ENCODE results near the gene CLASP2. TPM values are rescaled to one million over a fixed set of nuclear protein-coding genes. Genes with fewer than 3 reads are reported as not detected.
A peak's percentile ranks its signal among the peaks of the same experiment; 100 is the strongest.

The CLASP2 gene
- total and polyA plus RNA-seq, 7 experiments from 2014 or later = 7.4 to 83.8 (median 70.5) TPM

DNA sequence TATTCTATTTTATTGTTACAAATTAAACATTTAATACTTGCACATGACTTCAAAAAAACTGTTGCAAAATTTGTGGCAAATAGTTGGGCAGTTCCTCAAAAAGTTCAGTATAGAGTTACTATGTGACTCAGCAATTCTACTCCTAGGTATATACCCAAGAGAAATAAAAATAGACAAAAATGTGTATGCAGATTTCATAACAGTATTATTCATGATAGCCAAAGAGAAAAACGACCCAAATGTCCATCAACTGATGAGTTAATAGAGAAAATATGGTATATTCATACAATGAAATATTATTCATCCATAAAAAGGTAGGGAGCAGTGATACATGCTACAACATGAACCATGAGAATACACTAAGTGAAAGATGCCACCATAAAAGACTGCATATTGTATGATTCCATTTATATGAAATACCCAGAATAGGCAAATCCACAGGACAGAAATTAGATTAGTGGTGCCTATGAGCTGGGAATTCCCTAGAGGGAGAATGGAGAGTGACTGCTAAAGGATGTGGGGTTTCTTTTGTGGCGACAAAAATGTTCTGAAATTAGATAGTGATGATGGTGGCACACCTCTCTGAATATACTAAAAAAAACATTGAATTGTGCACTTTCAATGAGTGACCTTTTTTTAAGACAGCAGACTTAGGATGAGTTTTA, 31.6 kb upstream of the CLASP2 start:
- DNase-seq = no peak
- Histone ChIP-seq H3K9me3 (ENCODE audit: control insufficient read depth in 2 of 3, low read length in 3 of 3) (no peaks in the 10 kb centered on the region), H3K4me3 (ENCODE audit: low read length) (no peak overlapping the region), H3K36me3 (ENCODE audit: control insufficient read depth in 2 of 3, insufficient read depth in 3 of 3, low read length in 3 of 3) (no peaks in the 10 kb centered on the region), H3K27ac (ENCODE audit: low read depth, low read length) (no peak overlapping the region), H3K4me1 (ENCODE audit: control insufficient read depth in 2 of 2, insufficient read depth in 2 of 2, low read length in 2 of 2) (no peaks in the 10 kb centered on the region), H3K27me3 (ENCODE audit: control insufficient read depth in 2 of 2, insufficient read depth in 2 of 2, low read length in 2 of 2) (no peaks in the 10 kb centered on the region)
- intact Hi-C loops (cut with micrococcal nuclease) = no loop called here
- peaks cover 0 to 3% (median 0%) of the 10 kb centered on the region in 7 donors for H3K4me1 Mint-ChIP-seq
- CTCF ChIA-PET = no interaction called here
- POLR2A ChIA-PET = no interaction called here
- H3K4me3 Mint-ChIP-seq = no peak overlapping the region
- H3K36me3 Mint-ChIP-seq = peaks cover 0 to 6% (median 0%) of the 10 kb centered on the region in 5 donors
- H3K27me3 Mint-ChIP-seq = peaks cover 0 to 9% (median 2%) of the 10 kb centered on the region in 5 donors
- H3K9me3 Mint-ChIP-seq = peaks cover 0 to 12% (median 6%) of the 10 kb centered on the region in 11 donors
- peak; percentile 34 for ATAC-seq
- H3K27ac Mint-ChIP-seq = no peak overlapping the region

DNA sequence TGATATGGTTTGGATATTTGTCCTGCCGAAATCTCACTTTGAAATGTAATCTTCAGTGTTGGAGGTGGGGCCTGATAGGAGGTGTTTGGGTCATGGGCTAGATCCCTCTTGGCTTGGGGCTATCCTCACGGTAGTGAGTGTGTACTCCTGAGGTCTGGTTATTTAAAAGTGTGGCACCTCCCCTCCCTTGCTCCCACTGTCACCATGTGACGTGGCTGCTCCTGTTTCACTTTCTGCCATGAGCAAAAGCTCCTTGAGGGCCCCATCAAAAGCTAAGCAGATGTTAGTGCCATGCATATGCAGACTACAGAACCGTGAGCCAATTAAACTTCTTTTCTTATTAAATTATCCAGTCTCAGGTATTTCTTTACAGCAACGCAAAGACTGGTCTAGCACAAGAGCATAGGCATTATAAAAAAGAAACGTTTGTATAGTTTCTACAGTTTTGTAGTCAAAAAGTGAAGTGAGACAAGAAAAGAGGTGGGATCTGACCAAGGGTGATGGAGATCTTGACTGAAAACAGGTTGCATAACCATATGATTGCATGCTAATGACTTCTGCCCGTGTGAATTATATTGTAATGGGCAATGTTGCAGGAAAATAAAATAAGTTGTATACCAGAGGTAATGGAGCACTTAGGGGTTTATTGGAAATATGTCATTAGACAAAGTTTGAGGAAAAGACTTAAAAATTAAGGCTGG, 28.5 kb upstream of the CLASP2 start:
- H3K4me3 Mint-ChIP-seq = no peak overlapping the region
- Histone ChIP-seq H3K4me1 (ENCODE audit: control insufficient read depth in 2 of 2, insufficient read depth in 2 of 2, low read length in 2 of 2) (no peaks in the 10 kb centered on the region), H3K9me3 (ENCODE audit: control insufficient read depth in 2 of 3, low read length in 3 of 3) (no peaks in the 10 kb centered on the region), H3K4me3 (ENCODE audit: low read length) (no peak overlapping the region), H3K27ac (ENCODE audit: low read depth, low read length) (no peak overlapping the region), H3K36me3 (ENCODE audit: control insufficient read depth in 2 of 3, insufficient read depth in 3 of 3, low read length in 3 of 3) (no peaks in the 10 kb centered on the region), H3K27me3 (ENCODE audit: control insufficient read depth in 2 of 2, insufficient read depth in 2 of 2, low read length in 2 of 2) (no peaks in the 10 kb centered on the region)
- H3K4me1 Mint-ChIP-seq = peaks cover 0 to 3% (median 0%) of the 10 kb centered on the region in 7 donors
- ChIA-PET CTCF (no interaction called here), POLR2A (no interaction called here)
- no peak for DNase-seq
- no peak for ATAC-seq
- no peak overlapping the region for H3K27ac Mint-ChIP-seq
- H3K36me3 Mint-ChIP-seq = no peaks in the 10 kb centered on the region
- H3K27me3 Mint-ChIP-seq = peaks cover 6 to 20% (median 16%) of the 10 kb centered on the region in 5 donors
- intact Hi-C loops (cut with micrococcal nuclease) = no loop called here
- no peaks in the 10 kb centered on the region for H3K9me3 Mint-ChIP-seq

DNA sequence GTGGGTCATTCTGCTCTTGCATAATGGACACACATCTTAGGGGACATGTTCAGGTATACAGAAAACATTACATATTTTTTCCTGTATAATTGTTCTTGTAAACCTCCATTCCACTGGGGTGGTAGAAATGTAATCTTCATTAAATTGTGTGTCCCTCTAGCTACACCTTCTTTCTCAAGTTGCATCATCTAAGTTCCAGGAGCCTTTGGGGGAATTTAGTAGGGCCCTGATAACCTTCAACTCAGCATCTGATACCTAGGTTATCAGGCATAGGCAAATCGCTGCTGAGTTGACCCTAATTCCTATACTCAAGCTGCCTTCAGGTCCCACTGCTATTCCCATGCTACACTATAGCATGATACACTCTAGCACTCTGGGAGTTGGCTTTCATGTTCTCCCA, 19.1 kb upstream of the CLASP2 start:
- Histone ChIP-seq H3K27ac (ENCODE audit: low read depth, low read length) (no peak overlapping the region), H3K9me3 (ENCODE audit: control insufficient read depth in 2 of 3, low read length in 3 of 3) (peaks cover 0 to 4% (median 0%) of the 10 kb centered on the region in 3 experiments), H3K36me3 (ENCODE audit: control insufficient read depth in 2 of 3, insufficient read depth in 3 of 3, low read length in 3 of 3) (no peaks in the 10 kb centered on the region), H3K4me1 (ENCODE audit: control insufficient read depth in 2 of 2, insufficient read depth in 2 of 2, low read length in 2 of 2) (no peaks in the 10 kb centered on the region), H3K4me3 (ENCODE audit: low read length) (no peak overlapping the region), H3K27me3 (ENCODE audit: control insufficient read depth in 2 of 2, insufficient read depth in 2 of 2, low read length in 2 of 2) (no peaks in the 10 kb centered on the region)
- CTCF ChIA-PET = no interaction called here
- POLR2A ChIA-PET = no interaction called here
- peaks cover 0 to 3% (median 0%) of the 10 kb centered on the region in 5 donors for H3K36me3 Mint-ChIP-seq
- H3K27ac Mint-ChIP-seq = no peak overlapping the region
- peaks cover 0 to 9% (median 4%) of the 10 kb centered on the region in 11 donors for H3K9me3 Mint-ChIP-seq
- H3K4me1 Mint-ChIP-seq = no peaks in the 10 kb centered on the region
- ATAC-seq (no peak), DNase-seq (no peak)
- H3K4me3 Mint-ChIP-seq = no peak overlapping the region
- intact Hi-C loops (cut with micrococcal nuclease) = no loop called here
- H3K27me3 Mint-ChIP-seq = peaks cover 3 to 31% (median 16%) of the 10 kb centered on the region in 5 donors

DNA sequence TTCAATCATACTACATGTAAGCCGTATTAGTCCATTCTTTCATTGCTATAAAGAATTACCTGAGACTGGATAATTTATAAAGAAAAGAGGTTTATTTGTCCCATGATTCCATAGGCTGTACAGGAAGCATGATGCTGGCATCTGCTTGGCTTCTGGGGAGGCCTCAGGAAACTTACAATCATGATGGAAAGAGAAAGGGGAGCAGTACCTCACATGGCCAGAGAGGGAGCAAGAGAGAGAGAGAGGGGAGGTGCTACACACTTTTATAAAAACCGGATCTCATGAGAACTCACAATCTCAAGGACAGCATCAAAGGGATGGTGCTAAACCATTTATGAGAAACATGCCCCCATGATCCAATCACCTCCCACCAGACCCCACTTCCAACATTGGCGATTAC, 14.3 kb upstream of the CLASP2 start:
- H3K9me3 Mint-ChIP-seq = peaks cover 0 to 14% (median 7%) of the 10 kb centered on the region in 11 donors
- no peak overlapping the region for H3K4me3 ChIP-seq (ENCODE audit: low read length)
- H3K36me3 ChIP-seq (ENCODE audit: control insufficient read depth in 2 of 3, insufficient read depth in 3 of 3, low read length in 3 of 3) = no peaks in the 10 kb centered on the region
- H3K4me1 Mint-ChIP-seq = no peaks in the 10 kb centered on the region
- no peaks in the 10 kb centered on the region for H3K27me3 ChIP-seq (ENCODE audit: control insufficient read depth in 2 of 2, insufficient read depth in 2 of 2, low read length in 2 of 2)
- peaks cover 0 to 18% (median 12%) of the 10 kb centered on the region in 5 donors for H3K27me3 Mint-ChIP-seq
- H3K27ac Mint-ChIP-seq = no peak overlapping the region
- intact Hi-C loops (cut with micrococcal nuclease) = no loop called here
- peaks cover 0 to 4% (median 0%) of the 10 kb centered on the region in 3 experiments for H3K9me3 ChIP-seq (ENCODE audit: control insufficient read depth in 2 of 3, low read length in 3 of 3)
- peaks cover 0 to 6% (median 0%) of the 10 kb centered on the region in 5 donors for H3K36me3 Mint-ChIP-seq
- POLR2A ChIA-PET = no interaction called here
- no peak overlapping the region for H3K27ac ChIP-seq (ENCODE audit: low read depth, low read length)
- peak; percentile 46 for ATAC-seq
- no peak for DNase-seq
- no peaks in the 10 kb centered on the region for H3K4me1 ChIP-seq (ENCODE audit: control insufficient read depth in 2 of 2, insufficient read depth in 2 of 2, low read length in 2 of 2)
- CTCF ChIA-PET = no interaction called here
- no peak overlapping the region for H3K4me3 Mint-ChIP-seq

DNA sequence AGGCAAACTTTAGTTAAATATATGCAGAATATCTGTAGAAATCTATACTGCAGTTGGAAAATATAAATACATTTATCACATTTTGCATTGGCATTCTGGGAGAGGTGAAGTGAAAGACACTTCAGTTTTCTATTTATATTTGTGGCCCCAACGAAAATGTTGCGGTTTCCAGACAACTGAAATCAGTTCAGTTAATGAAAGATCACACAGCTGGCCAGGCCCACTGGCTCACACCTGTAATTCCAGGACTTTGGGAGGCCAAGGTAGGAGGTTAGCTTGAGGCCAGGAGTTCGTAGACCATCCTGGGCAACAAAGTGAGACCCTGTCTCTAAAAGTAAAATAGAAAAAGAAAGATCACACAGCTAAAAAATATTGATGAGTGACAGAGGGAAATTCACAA, 11.9 kb upstream of the CLASP2 start:
- Histone ChIP-seq H3K27ac (ENCODE audit: low read depth, low read length) (no peak overlapping the region), H3K27me3 (ENCODE audit: control insufficient read depth in 2 of 2, insufficient read depth in 2 of 2, low read length in 2 of 2) (no peaks in the 10 kb centered on the region), H3K4me3 (ENCODE audit: low read length) (no peak overlapping the region), H3K36me3 (ENCODE audit: control insufficient read depth in 2 of 3, insufficient read depth in 3 of 3, low read length in 3 of 3) (no peaks in the 10 kb centered on the region), H3K4me1 (ENCODE audit: control insufficient read depth in 2 of 2, insufficient read depth in 2 of 2, low read length in 2 of 2) (no peaks in the 10 kb centered on the region), H3K9me3 (ENCODE audit: control insufficient read depth in 2 of 3, low read length in 3 of 3) (peaks cover 0 to 4% (median 0%) of the 10 kb centered on the region in 3 experiments)
- ChIA-PET POLR2A (interaction anchor here (0.6 kb wide), 1 partner anchor 292 kb away, joined by 3 read pairs; no protein-coding TSS in a partner anchor), CTCF (interaction anchor here (0.8 kb wide), 1 partner anchor 13 kb away, joined by 3 read pairs; no protein-coding TSS in a partner anchor)
- no peak overlapping the region for H3K4me3 Mint-ChIP-seq
- no peak for DNase-seq
- peaks cover 0 to 11% (median 3%) of the 10 kb centered on the region in 5 donors for H3K27me3 Mint-ChIP-seq
- no peak for ATAC-seq
- no peaks in the 10 kb centered on the region for H3K4me1 Mint-ChIP-seq
- H3K9me3 Mint-ChIP-seq = peaks cover 0 to 14% (median 7%) of the 10 kb centered on the region in 11 donors
- peaks cover 0 to 6% (median 0%) of the 10 kb centered on the region in 5 donors for H3K36me3 Mint-ChIP-seq
- intact Hi-C loops (cut with micrococcal nuclease) = no loop called here
- H3K27ac Mint-ChIP-seq = no peak overlapping the region

DNA sequence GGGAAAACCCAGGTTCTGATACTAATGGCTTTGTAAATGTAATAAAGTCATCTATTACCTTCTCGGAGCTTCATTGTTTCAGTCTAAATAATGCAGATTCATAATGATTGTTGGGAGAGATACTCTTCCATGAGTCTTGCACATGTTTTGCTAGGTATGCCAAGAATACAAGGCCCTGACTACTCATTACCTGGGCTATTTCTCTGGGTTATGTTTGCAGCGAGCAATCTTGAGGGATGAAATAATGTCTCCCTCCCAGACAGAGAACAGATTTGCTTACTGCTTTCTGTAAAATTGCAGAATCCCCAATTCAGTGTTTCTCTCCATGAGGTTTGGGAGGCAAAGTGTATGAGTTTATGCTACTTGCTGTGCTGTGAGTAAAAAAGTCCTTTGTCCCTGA, 6.2 kb upstream of the CLASP2 start:
- DNase-seq = no peak
- intact Hi-C loops (cut with micrococcal nuclease) = no loop called here
- ChIA-PET CTCF (no interaction called here), POLR2A (no interaction called here)
- Histone ChIP-seq H3K4me1 (ENCODE audit: control insufficient read depth in 2 of 2, insufficient read depth in 2 of 2, low read length in 2 of 2) (peaks cover 0 to under 1% of the 10 kb centered on the region in 2 donors), H3K27ac (ENCODE audit: low read depth, low read length) (no peak overlapping the region), H3K36me3 (ENCODE audit: control insufficient read depth in 2 of 3, insufficient read depth in 3 of 3, low read length in 3 of 3) (no peaks in the 10 kb centered on the region), H3K27me3 (ENCODE audit: control insufficient read depth in 2 of 2, insufficient read depth in 2 of 2, low read length in 2 of 2) (no peaks in the 10 kb centered on the region), H3K4me3 (ENCODE audit: low read length) (no peak overlapping the region), H3K9me3 (ENCODE audit: control insufficient read depth in 2 of 3, low read length in 3 of 3) (no peaks in the 10 kb centered on the region)
- H3K36me3 Mint-ChIP-seq = no peaks in the 10 kb centered on the region
- ATAC-seq = no peak
- H3K27me3 Mint-ChIP-seq = peaks cover 0 to 14% (median under 1%) of the 10 kb centered on the region in 5 donors
- H3K27ac Mint-ChIP-seq = no peak overlapping the region
- peaks cover 0 to 7% (median 5%) of the 10 kb centered on the region in 7 donors for H3K4me1 Mint-ChIP-seq
- no peaks in the 10 kb centered on the region for H3K9me3 Mint-ChIP-seq
- no peak overlapping the region for H3K4me3 Mint-ChIP-seq
